Anterior cingulate cortex (tissue), 58 donors: Measurements from ENCODE around the gene CWC27.

ENCODE experiments used
- DNase-seq, 58 donors: peaks; one replicate each; lab custom pipeline; 2025; lab: John Stamatoyannopoulos, UW

The CWC27 gene

DNA sequence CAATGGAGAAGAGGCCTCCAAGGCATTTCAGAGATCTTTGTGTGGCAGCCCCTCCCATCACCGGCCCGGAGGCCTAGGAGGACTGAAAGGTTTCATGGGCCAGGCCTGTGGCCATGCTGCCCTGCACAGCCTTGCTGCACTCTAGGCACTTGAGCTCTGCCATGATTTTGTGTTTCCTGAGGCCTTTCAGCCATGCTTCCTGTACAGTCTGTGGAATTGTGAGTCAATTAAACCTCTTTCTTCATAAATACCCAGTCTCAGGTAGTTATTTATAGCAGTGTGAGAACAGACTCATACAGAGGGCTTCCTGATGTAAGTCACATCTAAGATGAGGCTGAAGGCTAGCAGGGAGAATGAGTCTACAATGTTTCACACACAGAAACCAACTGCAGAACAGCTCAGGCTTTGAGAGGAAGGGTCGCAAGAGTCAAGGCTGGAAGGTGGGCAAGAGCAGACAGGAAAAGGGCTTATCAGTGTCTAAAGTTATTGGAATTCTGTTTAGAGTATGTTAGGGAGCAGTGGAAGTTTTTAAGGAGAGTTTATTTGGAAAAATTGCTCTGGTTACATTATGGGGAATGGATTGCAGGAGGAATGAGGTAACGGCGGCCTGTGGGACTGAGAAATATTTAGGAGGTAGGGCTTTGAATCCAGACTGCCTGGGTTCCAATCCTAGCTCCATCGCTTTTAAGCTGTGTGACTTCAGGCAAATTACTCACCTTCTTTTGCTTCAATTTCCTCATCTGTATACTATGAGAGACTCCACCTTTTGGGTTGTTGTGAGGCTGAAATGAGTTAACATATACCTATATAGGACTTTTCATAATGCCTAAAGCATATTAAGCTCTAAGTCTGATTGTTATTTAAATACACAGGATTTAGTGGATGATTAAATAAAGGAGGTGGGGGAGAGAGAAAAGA lies 291.2 kb downstream of the CWC27 start:
- no peak for DNase-seq

DNA sequence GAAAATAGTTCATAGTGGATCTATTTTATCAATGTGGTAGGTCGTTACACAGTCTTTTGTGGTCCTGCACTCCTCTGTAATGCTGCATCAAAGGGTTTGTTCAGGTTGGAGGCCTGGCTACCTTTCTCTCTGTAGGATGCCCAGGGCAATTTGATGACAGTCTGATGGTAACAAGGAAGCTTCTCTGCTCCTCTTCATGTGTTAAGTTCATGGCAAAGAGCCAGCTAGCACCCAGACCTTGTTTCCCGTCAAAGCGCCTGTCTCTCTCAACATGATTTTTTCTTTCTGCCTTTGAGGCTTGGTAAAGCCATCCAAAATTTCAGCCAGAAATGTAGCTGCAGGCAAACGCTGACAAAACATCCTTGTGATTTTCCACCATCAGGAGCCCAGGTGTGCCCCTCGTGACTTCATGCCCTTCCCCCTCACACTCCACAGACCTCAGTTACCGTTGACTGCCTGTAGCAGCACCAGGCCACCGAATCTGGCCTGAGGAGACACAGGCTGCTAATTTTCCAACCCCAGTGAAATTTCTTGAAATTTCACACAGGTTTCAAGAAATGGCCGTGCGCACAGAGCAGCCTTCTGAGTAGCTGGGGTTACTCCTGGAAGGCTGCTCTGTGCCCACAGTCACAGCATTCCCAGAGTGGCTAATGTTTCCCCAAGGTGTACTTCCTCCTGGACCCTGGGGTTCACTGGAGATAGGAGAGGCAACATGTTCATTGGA lies 292.7 kb downstream of the CWC27 start:
- DNase-seq, result no peak

DNA sequence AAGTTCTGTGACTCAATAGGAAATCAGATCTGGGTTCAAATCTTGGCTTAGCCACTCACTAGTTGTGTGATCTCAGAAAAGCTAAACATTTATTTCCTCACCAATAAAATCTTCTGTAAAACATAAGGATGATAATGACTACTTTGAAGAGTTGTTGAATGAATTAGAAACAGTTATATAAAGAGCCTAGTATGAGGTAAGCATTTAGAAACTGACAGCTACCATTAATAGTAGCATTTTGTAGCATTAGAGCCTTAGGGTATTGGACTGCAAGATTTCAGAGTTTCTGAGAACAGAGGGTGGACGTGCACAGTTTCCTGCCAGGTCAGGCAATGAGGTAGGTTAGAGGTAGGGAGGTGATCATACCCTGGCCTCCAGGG lies 293.2 kb downstream of the CWC27 start:
- DNase-seq, result no peak

DNA sequence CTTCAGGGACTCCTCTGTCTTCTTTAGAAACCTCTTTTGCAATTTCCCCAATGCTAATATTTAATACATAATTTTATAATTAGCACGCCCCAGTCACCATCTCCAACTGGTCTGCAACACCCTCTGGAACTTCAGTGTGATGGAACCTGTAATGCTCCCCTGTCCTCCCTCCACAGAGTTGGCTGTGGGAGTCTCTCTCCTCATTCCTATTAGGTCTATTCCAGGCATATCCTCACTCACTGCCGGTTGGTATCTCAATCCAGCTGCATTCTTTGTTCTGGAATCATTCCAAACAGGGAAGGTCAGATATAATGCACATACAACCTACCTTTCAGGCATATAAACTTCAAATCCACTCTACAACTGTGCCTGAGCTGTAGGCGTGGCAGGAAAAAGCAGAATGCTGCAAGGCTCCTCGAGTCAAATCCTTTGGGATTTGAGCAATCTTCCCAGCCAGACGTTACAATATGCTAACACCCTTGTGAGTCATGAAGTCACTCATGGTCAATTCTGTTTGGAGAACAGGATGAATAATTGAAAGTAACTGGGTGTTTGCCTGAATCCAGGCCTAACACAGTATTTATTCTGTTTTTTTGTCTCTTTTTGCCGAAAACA lies 293.8 kb downstream of the CWC27 start:
- no peak for DNase-seq

DNA sequence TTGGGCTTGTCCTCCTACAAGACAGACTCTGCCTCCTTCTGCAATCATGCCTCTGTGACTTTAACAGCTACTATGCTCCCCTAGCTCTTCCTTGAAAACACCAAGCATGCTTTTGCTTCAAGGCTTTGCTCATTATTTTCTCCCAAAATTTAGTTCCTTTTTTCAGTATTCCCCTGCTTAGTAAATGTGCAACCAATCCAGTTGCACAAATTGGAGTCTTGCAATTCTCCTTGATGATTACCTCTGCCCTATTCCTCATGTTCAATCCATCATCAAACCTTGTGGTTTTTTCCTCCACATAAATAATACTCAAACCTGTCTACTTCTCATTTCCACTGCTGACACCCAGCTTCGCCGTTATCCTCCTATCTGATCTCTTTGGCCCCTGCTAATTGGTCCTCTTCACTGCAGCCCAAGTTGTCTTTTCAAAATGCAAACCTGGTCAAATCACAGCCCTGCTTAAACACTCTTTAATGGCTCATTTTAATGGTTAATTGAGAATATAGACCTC lies 296.3 kb downstream of the CWC27 start:
- no peak for DNase-seq

DNA sequence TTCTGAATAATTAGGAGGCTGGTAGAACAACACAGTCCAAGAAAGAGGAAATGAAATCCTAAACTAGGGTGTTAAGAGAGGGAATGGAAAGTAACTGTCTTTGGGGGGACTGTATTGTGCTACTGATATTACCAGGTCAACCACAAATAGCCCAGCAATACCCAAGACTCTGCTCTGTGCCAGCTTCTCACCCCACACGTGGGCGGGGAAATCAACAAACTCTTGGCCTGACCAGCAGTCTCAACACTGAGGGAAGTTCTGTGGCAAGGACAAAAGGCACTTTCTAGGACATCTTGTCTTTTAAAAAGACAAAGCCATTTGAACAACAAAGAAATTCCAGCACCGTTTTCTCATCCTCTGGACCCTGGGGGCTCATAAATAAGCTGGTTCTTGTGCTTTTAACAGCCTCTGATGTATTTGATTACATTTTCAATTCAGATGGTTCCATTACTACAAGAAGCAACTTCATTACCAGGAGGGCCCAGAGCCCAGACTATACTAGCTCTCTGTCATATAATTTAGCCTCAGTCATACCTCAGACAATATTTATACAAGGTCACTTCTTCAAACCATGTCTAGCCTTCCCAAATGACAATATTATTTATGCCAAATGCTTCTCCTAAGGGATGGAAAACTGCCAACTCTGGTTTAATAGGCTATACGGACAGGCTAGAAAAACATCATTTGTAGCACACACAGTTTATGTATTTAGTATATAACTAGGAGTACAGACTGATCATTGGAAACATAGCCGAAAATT lies 297.8 kb downstream of the CWC27 start:
- peak in 2 of 58 donors; percentile 5 to 11 for DNase-seq

DNA sequence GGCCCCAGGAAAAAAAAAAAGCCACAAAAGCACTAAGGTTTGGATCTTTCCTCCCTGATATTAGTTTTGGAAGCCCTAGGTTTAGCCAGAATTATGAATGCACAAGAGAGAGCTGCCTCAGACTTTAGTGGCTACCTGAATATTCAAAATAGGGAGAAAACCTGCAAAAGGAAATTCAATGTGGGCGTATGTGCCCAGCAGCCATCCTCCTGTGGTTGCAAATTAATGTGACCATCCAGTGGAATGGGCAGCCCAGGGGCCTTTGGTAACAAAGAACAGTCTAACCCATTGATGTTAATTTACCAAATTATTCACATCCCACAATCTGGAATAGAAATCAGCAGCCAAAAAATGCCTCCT lies 298.4 kb downstream of the CWC27 start:
- no peak for DNase-seq
